GM18507 (cell line): ENCODE data around the gene MAN1A2.
"Not testable (repeated sequence)": the region's sequence is repeated elsewhere in the genome, so short reads cannot be mapped to it uniquely, and the experiment has no call there.

Experiments used
- DNase-seq: peaks from one replicate; pipeline ENCODE4 v3.0.0; 2011; ENCODE audit warnings: low read depth; ENCODE audit not compliant: insufficient read length; ENCODE audit errors: extremely low spot score
- FAIRE-seq: peaks from 2 replicates; lab custom pipeline; 2011; peaks lifted over from hg19 to GRCh38; lab: Jason Lieb, UNC

Gene MAN1A2

DNA sequence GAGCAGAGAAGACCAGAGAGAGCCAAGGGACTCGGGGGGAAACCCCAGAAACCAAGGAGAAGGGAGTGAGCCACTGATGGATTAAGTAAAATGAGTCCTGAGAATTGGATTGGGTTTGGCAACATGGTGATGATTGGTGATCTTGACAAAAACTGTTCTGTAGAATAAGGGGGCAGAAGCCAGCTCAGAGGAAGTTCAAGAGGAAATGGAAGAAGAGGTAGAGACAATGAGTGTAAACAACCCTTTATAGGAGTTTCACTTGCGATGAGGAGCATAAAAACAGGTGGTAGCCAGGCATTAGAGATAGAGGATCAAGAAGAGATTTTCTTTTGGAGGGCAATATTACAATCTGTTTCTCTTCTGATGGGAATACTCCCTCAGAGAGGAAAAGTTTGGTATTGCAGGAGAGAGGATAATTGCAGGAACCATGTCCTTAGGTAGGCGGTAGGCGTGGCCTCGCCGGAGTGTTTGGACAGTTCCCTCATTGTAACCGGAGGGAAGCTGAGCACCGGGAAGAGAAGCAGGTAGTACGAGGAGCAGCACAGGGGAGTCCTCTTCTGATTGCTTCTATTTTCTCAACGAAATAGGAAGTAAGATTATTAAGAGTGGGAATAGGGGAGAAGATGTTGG is 170.2 kb downstream of the MAN1A2 start:
- DNase-seq (no peak), FAIRE-seq (no peak)

- FAIRE-seq = no peak
- DNase-seq = no peak
Measured at GRCh38 chr1:117540532-117540931, 173.3 kb downstream of the MAN1A2 start.

DNA sequence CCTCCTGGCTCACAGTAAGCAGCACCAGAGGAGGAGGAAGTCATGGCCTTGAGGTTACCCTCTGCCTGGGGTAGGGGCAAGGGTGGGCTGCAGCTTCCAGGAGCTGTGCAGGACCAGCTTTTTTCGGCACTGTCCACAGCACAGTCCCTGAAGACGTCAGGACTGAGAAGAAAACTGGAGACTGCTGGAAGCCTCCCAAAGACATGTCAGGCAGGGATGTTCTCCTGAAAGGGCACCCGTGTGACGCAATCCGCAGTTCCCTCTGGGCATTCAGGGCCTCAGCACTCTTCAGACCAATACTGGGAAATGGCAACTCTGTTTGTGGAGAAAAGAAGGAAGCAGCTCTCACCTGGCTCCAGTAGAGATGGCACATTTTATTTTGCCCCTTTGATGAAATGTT is 173.8 kb downstream of the MAN1A2 start:
- DNase-seq = no peak
- no peak for FAIRE-seq

DNA sequence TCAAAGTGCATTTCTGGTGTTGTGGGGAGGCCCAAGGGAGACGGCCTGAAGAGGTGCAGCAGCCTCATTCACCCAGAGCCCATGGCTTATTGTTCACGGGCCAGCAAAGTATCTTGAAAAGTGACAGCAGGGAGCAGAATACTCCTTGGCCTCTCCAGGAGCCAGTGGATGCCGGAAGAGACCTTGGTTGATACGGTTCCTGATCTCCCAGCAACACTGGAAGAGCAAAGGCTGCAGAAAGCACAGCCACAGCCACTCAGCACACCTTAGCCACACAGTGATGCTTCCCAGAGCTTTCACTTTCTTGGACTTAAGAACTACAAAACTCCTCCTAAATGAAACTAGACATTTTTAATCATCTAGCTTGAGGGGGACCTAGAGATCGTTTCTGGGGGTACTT is 174.3 kb downstream of the MAN1A2 start:
- FAIRE-seq = no peak
- no peak for DNase-seq

GRCh38 chr1:117544509-117545109 is 177.4 kb downstream of the MAN1A2 start:
- FAIRE-seq (no peak), DNase-seq (no peak)

GRCh38 chr1:117546467-117546866 is 179.2 kb downstream of the MAN1A2 start:
- FAIRE-seq = no peak
- no peak for DNase-seq

GRCh38 chr1:117553471-117553870 is 186.2 kb downstream of the MAN1A2 start:
- FAIRE-seq = no peak
- no peak for DNase-seq

GRCh38 chr1:117555806-117556205 is 188.6 kb downstream of the MAN1A2 start:
- no peak for DNase-seq
- FAIRE-seq = no peak

DNA sequence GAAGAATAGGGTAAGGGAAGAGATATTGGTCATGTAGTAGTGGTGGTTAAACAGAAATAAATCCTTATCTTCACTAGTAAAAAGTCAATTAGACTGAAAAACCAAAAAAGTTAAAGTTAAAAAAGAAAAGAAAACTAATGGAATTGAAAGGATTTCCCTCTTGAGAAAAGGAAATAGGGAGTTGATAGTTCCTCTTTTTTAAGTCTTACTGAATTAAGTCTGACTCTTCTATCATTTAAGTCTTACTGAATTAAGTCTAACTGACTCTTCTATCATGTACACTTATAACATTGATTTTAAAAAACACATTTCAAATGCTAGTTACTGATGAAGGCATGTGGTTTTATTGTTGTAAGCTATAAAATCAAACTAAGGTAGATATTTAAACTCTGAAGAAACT is 189.1 kb downstream of the MAN1A2 start:
- FAIRE-seq = no peak
- DNase-seq = no peak

DNA sequence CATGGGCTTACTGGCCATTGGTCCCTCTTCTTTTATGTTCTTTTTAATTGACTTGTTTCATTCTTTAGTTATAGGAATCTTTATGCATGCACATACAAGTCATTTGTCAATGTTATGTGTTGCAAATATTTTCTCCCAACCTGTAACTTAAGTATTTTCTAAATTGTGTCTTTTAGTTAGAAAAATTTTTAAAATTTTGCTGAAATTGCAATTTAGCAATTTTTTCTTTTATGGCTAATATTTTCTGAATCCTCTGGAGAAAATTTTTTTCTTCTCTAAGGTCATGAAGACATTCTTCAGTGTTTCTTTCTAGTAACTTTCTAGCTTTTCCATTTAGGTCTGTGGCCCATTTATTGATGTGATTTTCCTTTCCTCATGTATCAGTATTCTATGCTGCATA is 189.7 kb downstream of the MAN1A2 start:
- DNase-seq (no peak), FAIRE-seq (no peak)

DNA sequence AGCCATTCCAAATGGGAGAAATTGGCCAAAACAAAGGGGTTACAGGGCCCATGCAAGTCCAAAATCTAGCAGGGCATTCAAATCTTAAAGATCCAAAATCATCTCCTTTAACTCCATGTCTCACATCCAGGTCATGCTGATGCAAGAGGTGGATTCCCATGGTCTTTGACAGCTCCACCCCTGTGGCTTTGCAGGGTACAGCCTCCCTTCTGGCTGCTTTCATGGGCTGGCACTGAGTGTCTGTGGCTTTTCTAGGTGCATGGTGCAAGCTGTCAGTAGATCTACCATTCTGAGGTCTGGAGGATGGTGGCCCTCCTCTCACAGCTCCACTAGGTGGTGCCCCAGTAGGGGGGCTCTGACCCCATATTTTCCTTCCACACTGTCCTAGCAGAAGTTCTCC is 191.2 kb downstream of the MAN1A2 start:
- FAIRE-seq, DNase-seq: not testable (repeated sequence)

GRCh38 chr1:117559139-117559538 is 191.9 kb downstream of the MAN1A2 start:
- DNase-seq (no peak), FAIRE-seq (no peak)

- FAIRE-seq (no peak), DNase-seq (no peak)
Measured at GRCh38 chr1:117559985-117560384, 192.7 kb downstream of the MAN1A2 start.

- FAIRE-seq = no peak
- no peak for DNase-seq
Measured at GRCh38 chr1:117561071-117561470, 193.8 kb downstream of the MAN1A2 start.

- DNase-seq = no peak
Measured at GRCh38 chr1:117561551-117561950, 194.3 kb downstream of the MAN1A2 start.

DNA sequence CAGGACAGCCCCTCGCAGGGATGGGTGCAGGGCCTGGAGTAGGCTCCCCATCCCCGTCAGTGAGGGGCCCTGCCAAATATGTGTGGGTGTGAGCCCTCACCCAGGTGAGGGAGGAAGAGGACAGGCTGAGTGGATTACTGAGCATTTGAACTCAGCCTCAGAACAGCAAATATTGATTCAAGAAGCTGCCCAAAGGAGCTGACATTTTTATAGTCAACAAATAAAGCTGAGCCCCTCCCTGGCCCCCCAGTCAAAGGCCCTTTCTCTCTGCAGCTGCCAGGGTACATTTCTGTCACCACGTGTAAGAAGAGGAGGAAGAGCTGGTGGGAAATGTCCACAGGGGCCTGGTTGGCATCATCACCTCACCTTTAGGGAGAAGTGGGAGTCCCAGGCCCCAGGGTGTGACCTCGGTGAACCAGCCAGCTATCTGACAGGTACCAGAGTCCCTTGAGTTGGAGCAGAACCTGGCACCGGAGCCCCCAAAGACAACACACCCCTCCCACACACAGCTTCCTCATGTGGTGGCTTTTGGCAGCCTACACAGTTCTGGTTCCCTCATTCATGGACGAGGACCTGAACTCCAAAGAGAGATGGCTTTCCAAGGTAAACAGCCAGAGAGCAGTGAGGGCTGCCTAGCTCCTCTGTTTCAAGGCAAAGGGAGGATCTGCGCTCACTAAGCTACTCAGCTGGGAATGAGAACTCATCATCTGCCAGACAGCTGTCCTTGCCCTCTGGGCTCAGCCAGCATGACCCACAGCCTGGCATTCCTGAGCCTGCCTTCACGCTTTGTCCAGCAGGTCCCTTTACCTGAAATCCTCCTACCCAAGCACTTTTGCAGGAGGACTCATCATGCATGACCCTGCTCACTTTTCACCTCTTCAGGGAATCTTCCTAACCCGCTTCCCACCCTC is 195.6 kb downstream of the MAN1A2 start:
- FAIRE-seq = no peak

More at GRCh38 chr1:117561551-117561950, 194.3 kb downstream of the MAN1A2 start:
- no peak for FAIRE-seq

DNA sequence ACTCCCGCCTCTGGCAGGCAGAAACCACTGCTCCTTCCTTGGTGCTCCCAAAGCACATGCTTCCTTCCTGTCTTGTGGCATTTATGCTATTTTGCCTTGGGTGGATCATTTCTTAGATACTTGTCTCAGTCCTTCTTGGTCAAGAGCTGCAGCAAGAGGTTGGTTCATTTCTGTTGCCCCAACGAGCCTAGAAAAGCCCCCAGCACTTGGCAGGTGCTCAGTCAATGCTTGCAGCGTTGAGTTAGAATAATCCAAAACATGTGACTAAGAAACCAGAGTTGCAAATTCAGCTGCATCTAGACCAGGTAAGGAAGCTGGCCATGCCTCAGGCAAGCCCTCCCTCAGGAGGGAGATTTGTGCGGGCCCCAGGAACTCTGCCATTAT is 196.2 kb downstream of the MAN1A2 start:
- FAIRE-seq = no peak
- DNase-seq = no peak

More for the DNA sequence above, 195.6 kb downstream of the MAN1A2 start:
- no peak for DNase-seq

DNA sequence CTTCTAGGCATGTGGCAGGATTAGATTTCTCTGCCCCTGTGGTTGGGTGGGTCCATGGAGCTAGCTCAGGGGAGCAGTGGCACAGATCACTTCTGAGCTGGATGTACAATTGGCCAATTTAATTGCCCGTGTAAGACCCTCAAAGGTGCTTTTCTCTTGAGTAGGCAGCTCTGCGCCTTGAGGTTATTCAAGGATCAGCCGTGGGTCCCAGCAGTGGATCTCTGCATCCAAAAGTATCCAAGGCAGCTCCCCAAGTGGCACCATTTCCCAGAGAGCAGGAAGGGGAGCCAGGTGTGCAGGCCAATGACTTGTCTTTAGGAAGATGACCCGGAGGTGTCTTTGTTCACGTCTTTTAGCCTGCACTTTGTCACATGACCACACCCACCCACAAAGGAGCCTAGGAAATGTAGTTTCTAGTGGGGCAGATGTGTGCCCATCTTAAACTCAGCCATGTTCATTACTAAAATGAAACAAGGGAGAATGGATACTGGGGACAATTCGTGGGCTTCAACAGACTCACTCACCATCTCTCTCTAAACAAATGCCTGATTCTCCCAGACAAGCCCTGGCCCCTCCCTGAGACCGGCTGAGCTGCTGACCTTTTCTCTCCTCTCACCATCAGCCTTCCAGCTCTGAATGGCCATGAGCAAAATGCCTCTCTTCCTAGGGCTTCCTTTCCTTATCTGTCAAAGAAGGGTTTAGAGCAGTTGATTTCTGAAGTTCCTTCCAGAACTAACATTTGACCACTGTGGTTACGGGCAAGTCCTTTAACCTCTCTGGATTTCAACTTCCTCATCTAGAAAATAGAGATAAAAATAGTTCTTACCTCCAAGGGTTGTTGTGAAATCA is 197.2 kb downstream of the MAN1A2 start:
- FAIRE-seq = no peak
- no peak for DNase-seq

DNA sequence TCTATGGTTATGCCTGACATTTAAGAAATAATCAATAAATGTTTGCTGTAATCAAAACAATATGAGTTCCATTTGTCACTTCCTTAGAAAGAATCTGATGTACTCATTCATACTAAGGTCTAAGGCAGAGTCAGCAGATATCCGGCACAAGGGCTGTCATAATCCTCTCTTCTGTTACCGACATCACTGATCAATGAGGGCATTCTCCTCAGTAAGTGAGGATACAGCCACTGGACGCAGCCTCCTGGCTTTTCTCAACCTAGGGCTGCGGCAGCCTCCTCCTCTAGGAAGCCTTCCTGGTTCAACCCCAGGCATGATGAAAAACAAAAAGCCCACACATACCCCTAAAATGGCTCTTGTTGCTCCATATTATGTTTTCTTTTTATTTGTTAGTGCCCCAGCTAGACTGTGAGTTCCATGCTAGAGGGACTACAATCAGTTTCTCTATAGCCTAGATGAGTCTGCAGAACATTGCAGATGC is 197.9 kb downstream of the MAN1A2 start:
- no peak for FAIRE-seq

More for the DNA sequence above, 197.9 kb downstream of the MAN1A2 start:
- no peak for DNase-seq
